GM20431 (cell line): ENCODE measurements around the gene RAMP2.

Source experiments
- in situ Hi-C: fragments of 300-500 bp; cut with MseI, MboI; formaldehyde crosslinking; loops from one replicate; pipeline ENCODE4 v1.15.0; 2020; ENCODE audit warnings: low sequenced_read_pairs; ENCODE audit not compliant: unreplicated experiment

RAMP2 gene

DNA sequence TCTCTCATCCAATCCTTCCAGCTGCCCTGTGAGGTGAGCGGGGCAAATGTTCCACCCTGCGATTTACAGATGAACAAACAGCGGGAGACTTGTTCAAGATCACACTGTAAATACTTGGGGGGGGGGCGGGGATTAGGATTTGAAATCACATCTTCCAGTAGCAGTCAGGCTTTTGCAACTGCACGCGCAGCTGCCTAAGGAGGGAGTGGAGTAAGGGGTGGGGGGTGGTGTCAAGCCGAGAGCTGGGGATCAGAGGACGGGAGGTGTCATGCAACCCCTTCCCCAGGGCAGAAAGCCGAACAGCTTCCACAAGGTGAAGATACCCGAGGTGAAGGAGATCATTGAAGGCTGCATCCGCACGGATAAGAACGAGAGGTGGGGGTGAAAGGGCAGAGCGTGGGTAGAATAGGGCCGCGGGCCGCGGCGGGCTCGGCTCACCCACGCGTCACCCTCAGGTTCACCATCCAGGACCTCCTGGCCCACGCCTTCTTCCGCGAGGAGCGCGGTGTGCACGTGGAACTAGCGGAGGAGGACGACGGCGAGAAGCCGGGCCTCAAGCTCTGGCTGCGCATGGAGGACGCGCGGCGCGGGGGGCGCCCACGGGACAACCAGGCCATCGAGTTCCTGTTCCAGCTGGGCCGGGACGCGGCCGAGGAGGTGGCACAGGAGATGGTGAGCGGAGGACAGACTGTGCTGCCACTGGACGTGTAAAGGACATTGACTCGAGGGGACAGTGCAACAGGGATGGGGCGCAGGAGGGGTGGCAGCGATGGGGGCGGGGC lies 24.0 kb downstream of the RAMP2 start:
- in situ Hi-C loops: no loop called here

DNA sequence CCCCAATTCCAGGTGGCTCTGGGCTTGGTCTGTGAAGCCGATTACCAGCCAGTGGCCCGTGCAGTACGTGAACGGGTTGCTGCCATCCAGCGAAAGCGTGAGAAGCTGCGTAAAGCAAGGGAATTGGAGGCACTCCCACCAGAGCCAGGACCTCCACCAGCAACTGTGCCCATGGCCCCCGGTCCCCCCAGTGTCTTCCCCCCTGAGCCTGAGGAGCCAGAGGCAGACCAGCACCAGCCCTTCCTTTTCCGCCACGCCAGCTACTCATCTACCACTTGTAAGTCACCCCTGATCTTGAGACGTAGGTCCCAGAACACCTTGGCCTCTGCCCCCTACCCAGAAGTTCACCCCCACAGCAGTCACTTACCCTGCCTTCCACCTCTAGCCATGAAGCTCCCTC lies 26.2 kb downstream of the RAMP2 start:
- in situ Hi-C loops: no loop called here

DNA sequence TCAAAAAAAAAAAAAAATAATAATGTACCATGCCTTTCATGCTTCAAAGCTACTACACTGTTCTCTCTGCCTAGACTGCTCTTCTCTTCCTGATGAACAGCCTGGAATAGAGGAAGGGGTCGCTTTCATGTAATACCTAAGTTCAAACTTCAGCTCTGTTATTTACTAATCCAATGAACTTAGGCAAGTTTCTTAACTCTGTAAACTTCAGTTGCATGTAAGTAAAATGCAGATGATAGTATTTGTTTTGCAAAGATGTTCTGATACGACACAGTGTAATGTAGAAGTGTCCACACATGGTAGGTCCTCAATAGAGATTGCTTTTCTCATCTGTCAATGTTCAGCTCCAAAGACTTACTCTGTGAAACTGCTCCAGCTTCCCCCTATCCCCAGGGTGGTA lies 30.9 kb downstream of the RAMP2 start:
- in situ Hi-C loops: no loop called here

DNA sequence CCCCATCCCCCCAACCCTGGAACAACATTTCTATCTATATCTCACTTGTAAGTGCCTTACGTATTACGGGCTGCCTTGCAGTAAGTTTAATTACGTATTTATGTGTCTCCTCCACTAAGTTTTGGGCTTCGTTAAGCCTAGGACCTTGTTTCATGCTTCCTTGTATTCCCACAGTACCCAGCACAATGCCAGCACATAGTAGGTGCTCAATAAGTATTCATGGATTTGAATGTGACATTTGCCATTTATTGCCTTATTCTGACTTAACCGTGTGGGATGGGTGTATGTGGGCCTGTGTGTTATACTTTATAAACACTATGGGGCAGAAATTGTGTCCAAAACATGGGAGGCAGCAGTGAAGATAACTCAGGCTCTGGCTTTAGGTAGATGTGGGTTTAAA lies 31.5 kb downstream of the RAMP2 start:
- in situ Hi-C loops: no loop called here

DNA sequence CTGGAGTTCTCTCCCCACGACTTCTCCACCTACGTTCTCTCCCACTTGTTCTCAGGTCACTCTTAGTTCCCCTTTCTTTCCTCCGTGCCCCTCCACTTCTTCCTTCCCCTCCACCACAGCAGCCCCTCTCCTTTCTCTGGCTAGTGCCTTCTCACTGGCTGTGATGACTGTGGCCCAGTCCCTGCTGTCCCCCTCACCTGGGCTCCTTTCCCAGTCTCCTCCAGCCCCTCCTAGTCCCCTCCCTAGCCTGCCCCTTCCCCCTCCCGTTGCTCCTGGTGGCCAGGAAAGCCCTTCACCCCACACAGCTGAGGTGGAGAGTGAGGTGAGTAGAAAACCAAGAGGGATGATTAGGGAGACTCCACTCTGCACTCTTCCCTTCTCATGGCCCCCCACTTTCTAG lies 34.0 kb downstream of the RAMP2 start:
- in situ Hi-C loops: no loop called here

DNA sequence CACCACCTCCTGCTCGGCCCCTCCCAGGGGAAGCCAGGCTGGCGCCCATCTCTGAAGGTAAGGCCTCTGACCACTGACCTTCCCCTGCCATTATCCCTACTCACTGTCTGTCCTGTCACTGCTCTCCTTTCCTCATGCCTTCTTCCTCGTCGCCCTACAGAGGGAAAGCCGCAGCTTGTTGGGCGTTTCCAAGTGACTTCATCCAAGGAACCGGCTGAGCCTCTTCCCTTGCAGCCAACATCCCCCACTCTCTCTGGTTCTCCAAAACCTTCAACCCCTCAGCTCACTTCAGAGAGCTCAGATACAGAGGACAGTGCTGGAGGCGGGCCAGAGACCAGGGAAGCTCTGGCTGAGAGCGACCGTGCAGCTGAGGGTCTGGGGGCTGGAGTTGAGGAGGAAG lies 34.4 kb downstream of the RAMP2 start:
- in situ Hi-C loops: no loop called here

DNA sequence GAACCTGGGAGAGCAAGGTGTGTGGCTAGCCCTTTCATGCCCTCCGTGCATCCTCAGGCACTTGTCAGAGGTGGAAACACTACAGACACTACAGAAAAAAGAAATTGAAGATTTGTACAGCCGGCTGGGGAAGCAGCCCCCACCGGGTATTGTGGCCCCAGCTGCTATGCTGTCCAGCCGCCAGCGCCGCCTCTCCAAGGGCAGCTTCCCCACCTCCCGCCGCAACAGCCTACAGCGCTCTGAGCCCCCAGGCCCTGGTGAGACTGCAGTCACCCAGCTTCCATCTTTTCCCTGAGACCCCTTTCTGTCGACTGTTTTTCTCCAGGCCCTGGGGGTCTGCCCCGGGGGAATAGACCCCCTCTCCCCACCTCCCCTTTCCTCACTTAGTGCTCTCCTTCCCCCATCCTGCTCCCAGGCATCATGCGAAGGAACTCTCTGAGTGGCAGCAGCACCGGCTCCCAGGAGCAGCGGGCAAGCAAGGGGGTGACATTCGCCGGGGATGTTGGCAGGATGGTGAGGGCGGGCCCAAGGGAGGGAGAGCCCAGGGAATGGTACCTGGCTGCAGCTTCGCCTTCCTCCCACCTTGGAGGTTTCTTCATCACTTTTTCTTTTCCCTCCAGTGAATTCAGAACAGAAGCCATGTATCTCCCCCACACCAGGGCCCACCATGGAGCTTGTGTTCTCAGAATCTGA lies 35.2 kb downstream of the RAMP2 start:
- in situ Hi-C loops: no loop called here

DNA sequence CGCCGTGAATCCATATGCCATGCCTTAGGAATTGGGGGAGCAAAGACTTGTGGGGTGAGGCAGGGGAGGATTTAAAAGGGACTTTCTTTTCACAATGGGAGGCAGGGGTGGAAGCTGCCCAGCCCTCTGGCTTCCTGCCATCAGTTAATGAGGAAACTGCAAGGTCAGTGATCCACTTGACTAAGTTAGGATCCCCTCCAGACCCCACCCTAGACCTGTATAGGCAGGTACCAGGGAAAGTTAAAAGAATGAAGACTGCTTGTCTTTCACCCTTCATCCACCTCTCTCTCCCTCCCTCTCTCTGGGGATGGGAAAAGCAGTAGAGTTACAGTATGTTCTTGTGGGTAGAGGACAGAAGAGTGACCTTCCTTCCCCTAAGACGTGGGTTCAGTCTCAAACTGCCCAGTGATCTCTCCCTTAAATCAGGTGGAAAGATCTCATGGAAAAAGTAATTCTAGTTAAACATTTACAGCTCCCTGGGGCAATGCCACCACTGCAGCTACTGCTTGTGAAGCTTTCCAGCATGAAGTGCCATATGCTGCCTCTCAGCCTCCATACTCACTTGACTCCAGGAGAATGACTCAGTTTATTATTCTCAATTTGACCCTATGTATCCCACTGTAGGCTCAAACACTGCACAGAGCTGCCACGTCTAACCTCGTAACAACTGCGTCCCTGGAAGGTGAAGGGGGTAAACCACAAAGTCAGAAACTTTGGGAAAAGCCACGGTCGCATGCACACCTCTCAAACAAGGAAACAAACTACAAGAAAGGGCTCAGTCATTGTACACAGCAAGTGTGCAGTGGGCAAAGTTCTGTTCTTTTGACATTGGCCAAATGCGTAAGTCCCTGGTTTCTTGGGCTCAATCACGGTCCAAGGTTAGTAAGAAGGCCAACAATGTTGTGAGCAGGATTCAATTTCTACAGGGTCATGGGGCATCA lies 36.3 kb downstream of the RAMP2 start:
- in situ Hi-C loops: no loop called here

DNA sequence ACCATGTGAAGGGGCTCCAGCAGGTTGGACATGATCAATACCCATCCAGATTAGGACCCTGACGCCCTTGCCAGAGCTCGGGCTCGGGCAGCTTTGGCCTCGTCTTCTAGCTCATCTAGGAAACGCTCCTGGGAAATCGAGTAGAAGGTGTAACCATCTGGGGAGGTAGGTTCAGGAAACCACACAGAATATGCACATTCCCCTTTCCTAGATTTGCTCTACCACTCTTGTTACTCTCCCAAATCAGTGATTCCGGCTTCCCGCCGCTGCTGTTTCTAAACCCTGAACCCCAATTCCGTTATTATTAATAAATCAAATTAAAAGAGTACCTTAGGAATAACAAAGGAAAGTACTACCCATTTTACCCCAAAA lies 37.0 kb downstream of the RAMP2 start:
- in situ Hi-C loops: no loop called here

DNA sequence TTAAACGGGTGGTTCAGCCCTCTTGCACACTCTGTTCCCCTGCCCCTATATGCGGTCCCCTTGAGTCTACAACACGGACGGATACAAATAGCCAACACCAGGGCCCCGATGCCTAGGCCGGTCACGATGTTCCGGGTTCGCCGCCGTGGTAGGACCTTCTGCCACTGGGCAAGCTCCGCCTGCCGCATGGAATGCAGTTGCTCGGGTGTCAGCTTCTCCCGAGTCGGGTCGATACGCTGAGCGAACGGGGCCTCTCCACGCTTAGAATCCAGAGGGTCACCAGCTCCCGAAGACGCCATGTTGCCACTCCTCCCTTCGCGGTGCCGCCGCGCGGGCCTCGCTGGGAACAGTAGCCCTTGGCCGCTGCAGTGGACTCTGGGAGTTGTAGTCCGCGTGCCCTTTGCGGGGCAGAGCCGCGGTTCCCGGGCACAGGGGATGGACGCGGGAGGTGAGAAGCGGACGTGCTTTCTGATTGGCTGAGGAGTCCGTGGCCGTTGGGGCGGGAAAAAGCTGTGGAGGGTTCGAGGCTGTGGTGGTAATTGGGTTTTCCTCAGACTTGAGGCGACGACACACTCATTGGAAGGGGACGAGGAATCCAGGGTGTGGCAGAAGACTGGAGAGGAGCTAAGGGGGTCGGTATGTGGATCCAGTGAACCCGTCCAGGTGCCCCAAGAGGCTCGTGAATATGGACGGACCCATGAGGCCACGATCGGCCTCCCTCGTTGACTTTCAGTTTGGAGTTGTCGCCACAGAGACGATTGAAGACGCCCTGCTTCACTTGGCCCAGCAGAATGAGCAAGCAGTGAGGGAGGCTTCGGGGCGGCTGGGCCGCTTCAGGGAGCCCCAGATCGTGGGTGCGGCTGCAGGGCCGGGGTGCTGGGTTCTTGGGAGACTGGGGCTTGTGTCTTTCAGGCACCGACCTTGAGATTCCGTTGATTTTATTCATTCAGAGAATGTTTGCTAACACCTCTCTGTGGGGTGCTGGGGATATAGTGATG lies 37.7 kb downstream of the RAMP2 start, which contains the start of the genes CNTD1 and COA3:
Gene CNTD1, plus strand, starts transcription at position 479 of the 998 bp plus-strand sequence. Its CDS starts 207 bp downstream, at position 686.
Gene COA3, minus strand, starts transcription at position 322 of the 998 bp plus-strand sequence. Its CDS starts 23 bp downstream, at position 299.
- in situ Hi-C loops: no loop called here

DNA sequence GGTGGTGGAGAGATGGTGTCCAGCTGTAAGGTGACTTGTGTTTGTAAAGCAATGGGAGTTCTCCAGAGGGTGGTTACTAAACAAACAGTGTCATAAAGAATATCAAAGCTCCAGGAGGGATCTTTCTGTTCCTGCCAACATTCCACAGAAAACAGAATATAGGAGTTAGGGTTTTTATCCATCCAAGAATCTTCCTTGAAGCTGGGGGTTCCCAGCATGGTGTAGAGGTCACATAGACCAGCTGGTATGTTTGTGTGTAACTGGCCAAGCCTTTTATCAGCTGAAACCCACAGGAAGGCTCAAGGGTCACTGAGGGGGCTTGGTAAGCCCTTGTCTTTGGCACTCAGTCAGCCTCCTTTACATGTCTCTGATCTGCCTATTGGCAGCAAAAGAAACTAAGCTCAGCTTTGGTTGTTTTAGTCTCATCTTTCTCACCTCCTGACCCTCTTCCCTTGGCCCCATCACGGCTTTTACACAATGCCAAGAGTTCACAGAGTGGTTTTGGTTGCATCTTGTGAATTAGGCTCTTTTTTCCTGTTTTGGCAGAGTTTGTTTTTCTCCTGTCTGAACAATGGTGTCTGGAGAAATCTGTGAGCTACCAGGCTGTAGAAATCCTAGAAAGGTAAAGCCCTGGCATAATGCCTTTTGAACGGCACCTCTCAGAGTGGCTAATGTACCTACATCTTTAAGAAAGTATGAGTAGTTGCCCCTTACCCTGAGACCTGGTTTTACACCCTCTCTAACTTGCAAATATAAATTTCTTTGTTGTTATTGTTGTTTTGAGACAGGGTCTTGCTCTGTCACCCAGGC lies 42.3 kb downstream of the RAMP2 start:
- in situ Hi-C loops: no loop called here

DNA sequence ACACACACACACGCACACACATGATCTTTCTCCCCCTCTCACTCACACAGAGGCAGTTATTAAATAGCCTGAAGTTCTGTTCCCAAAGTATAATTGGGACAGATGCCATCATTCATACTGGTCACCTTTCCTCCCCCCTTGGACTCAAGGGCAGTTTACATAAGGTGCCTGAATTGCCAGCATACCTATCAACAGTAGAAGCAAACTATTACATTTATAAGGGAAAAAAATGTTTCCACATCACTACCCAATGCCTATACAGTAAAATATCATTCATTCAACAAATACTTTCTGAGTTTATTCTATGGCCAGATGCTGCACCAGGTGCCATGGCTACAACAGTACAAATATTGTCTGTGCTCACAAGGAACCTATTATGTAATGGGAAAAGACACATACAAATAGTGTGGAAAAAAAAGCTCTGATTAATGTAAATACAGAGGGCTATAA lies 43.9 kb downstream of the RAMP2 start:
- in situ Hi-C loops: no loop called here

DNA sequence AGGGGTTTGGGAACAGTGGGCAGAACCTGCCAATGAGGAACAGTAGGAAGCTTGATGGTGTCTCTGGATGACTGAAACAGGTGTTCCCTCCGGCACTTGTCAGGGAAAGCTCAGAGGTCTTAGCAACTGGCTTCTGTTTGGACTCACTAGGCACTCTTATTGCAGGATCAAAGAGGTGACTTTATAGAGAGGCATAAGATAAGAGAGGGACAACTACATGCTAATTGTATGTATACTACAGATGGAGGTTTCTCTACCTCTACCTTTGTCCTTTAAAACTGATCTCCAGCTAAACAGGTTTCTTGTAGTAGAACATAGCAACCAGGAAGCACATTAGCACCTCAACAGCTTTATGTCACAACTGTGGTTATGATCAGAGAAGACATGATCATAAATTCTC lies 45.2 kb downstream of the RAMP2 start:
- in situ Hi-C loops: no loop called here

DNA sequence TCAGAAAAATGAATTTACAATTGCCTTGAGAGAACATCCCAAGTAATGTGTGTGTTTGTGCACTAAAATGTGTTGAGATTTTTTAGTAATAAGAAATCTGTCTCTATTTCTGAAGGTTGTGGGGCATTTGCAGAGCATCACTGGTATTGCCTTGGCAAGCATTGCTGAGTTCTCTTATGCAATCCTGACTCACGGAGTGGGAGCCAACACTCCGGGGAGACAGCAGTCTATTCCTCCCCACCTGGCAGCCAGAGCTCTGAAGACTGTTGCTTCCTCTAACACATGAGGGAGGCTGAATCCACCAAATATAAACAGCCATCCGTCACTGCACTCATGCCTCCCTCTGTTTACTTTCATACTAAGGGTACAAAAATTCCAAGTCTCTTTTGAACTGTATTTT lies 48.2 kb downstream of the RAMP2 start:
- in situ Hi-C loops: no loop called here
